HUES6 (cell line): ENCODE results near the gene FEM1C.
"Not testable (repeated sequence)": the region's sequence is repeated elsewhere in the genome, so short reads cannot be mapped to it uniquely, and the experiment has no call there.

Experiments used
- H3K27ac ChIP-seq: 2 replicates; pipeline ENCODE4 v1.7.0; 2013; ENCODE audit warnings: low read depth, mild to moderate bottlenecking, low read length, inconsistent platforms
- H3K27me3 ChIP-seq: 2 replicates; pipeline ENCODE4 v1.6.1; 2013; ENCODE audit warnings: low read length; ENCODE audit not compliant: control insufficient read depth, insufficient read depth
- H3K36me3 ChIP-seq: 2 replicates; pipeline ENCODE4 v1.6.1; 2013; ENCODE audit warnings: low read length; ENCODE audit not compliant: control insufficient read depth, insufficient read depth
- H3K4me1 ChIP-seq: 2 replicates; pipeline ENCODE4 v1.6.1; 2013; ENCODE audit warnings: low read length; ENCODE audit not compliant: control insufficient read depth, insufficient read depth
- H3K4me3 ChIP-seq: 2 replicates; pipeline ENCODE4 v1.5.1; 2013; ENCODE audit warnings: low read depth, low read length
- H3K9ac ChIP-seq: one replicate; pipeline ENCODE4 v1.6.1; 2013; ENCODE audit warnings: mild to moderate bottlenecking, low read length
- H3K9me3 ChIP-seq: 2 replicates; pipeline ENCODE4 v1.6.1; 2013; ENCODE audit warnings: low read depth, low read length; ENCODE audit not compliant: control insufficient read depth, insufficient read depth

The FEM1C gene

DNA sequence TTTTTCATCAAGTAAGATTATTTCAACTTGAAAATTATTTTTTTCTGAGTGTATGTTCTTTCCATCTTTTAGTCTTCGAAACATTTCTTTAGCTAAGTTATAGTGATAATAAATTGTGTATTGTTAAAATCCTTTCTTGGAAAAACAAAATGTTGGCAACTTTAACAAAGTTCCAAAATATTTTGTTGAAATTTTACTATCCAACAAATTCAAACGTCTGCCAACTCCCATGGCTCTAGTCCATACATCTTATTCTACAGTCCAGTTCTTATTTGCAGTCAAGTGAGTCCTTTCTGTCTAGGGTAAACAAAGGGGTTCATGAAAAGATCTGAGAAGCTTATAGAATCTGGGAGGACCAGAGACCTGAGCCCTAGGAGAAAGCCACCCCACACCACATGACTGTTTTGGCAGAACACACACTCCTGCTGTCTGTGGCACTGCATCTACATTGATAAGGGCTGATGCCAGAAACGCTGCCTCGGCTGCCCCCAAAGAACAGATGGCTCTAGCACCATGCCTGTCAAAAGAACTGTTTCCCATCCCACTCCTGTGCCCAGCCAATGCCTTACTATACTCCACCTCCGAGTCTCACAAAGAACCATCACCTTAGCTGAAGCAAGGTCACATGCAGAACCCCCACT lies 47.5 kb downstream of the FEM1C start:
- H3K27me3 ChIP-seq: no peaks in the 10 kb centered on the region
- peaks cover 18% of the 10 kb centered on the region for H3K4me1 ChIP-seq
- H3K9ac ChIP-seq: no peak overlapping the region
- no peaks in the 10 kb centered on the region for H3K9me3 ChIP-seq
- no peaks in the 10 kb centered on the region for H3K36me3 ChIP-seq
- H3K27ac ChIP-seq: no peak overlapping the region
- H3K4me3 ChIP-seq: no peak overlapping the region

DNA sequence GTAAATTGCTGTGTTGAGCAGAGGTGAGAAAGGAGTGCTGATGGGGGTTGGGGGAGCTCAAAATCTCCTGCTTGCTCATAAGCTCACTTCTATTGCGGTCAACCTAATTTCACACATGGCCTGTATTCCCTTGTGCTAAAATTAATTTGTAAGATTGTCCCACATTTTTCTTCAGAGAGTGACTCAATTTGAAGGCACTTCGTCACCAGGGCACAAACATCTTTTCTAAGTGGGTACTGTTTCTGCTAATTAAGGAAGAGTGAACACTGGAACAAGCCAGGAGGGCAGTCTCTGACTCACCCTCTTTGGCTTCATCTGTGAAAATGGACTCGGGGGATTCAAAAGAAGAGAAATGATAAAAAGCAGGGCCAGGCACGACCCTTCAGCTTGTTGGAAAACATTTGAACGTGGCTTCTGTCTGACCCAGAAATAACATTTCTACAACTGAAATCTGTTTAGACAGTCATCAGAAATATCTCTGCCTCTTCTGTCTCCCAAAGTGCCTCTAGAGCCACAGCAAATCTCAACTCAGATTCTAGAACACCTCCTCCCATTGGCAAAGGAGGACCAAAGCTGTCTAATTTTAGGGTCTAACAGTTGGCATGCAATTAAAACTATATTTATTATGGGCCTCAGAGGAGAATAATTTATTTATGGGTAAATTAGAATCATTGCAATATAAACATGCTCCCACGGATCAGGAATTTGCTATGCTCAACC lies 49.8 kb downstream of the FEM1C start:
- Histone ChIP-seq H3K27me3 (no peaks in the 10 kb centered on the region), H3K9me3 (no peaks in the 10 kb centered on the region), H3K27ac (no peak overlapping the region), H3K4me1 (peaks cover 9% of the 10 kb centered on the region), H3K4me3 (no peak overlapping the region), H3K9ac (no peak overlapping the region), H3K36me3 (no peaks in the 10 kb centered on the region)

DNA sequence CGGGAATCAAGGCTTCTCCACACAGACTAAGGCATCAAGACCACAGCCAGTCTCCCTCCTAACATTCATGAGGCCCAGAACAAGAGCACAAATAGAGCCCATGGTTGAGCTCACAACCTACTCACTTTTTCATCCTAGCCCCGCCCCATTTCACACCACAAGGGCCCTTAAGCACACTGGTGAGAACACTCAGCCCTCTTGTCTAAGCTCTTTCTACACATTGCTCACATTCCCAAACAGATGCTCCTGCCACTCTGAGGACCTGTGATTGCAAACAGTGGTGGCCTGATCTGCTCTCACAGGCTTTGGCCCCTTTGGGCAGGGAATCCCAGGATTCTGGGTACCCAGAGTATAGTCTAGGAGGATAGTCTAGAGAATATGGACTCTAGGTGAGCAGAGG lies 54.0 kb downstream of the FEM1C start:
- Histone ChIP-seq H3K27ac (no peak overlapping the region), H3K9ac (no peak overlapping the region), H3K36me3 (no peaks in the 10 kb centered on the region), H3K4me3 (no peak overlapping the region), H3K27me3 (no peaks in the 10 kb centered on the region), H3K4me1 (peaks cover 8% of the 10 kb centered on the region), H3K9me3 (no peaks in the 10 kb centered on the region)

DNA sequence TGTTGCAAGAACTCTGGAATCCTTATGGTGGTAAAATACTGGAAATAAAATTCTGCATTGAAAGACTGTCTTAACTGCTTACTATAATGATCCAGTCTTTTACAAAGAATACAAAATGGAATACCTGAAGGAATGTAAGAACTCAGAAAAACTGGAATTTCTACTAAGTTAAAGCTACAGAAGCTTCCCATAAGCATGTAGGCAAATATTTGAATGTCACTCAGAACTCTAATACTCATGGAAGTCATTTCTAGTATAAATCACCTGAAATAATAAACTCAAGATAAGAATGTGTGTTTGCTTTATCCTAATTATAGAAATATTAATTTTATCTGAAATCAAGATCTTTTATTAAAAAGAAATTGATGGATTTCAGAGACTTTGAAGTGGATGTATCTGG lies 54.8 kb downstream of the FEM1C start:
- no peak overlapping the region for H3K4me3 ChIP-seq
- H3K27me3 ChIP-seq: no peaks in the 10 kb centered on the region
- H3K36me3 ChIP-seq: no peaks in the 10 kb centered on the region
- H3K4me1 ChIP-seq: peaks cover 8% of the 10 kb centered on the region
- H3K9me3 ChIP-seq: no peaks in the 10 kb centered on the region
- no peak overlapping the region for H3K9ac ChIP-seq
- H3K27ac ChIP-seq: no peak overlapping the region

DNA sequence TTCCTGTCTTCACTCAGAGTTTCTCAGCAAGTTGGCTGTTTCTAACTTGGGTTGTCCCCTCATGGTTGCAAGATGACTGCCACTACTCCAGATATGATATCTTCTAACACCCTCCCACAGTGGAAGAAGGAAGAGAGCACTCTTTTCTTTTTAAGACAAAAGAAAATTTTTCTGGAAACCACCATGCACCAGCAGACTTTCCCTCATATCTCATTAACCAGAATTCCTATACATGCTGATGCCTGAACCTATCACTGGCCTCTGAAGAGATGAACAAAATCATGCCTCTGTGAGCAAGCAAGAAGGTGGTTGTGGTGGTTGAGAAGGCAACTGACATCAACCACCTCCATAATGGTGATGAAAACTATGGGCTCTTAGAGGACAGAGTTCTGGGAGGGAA lies 56.8 kb downstream of the FEM1C start:
- no peaks in the 10 kb centered on the region for H3K9me3 ChIP-seq
- no peak overlapping the region for H3K4me3 ChIP-seq
- H3K9ac ChIP-seq: no peak overlapping the region
- H3K4me1 ChIP-seq: no peaks in the 10 kb centered on the region
- no peaks in the 10 kb centered on the region for H3K36me3 ChIP-seq
- H3K27ac ChIP-seq: no peak overlapping the region
- H3K27me3 ChIP-seq: no peaks in the 10 kb centered on the region

DNA sequence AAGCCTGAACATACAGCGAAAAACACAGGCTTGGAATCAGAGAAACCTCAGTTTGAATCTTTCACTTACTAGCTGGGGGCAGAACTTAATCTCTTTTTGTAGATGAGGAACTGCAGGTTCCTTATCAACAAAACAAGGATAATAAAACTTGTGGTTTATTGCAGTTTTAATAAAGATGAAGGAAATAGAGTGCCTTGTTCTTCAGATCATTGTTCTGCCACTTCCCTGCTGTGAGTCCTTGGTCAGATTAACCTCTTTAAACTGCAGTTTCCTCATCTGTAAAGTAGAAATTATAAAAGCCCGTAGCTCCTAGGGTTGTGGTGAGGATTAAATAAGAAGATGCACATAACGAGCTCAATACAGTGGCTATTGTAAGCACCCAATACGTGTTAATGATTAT lies 57.4 kb downstream of the FEM1C start:
- no peak overlapping the region for H3K9ac ChIP-seq
- no peak overlapping the region for H3K27ac ChIP-seq
- H3K27me3 ChIP-seq: no peaks in the 10 kb centered on the region
- H3K36me3 ChIP-seq: no peaks in the 10 kb centered on the region
- no peaks in the 10 kb centered on the region for H3K9me3 ChIP-seq
- H3K4me1 ChIP-seq: no peaks in the 10 kb centered on the region
- no peak overlapping the region for H3K4me3 ChIP-seq

DNA sequence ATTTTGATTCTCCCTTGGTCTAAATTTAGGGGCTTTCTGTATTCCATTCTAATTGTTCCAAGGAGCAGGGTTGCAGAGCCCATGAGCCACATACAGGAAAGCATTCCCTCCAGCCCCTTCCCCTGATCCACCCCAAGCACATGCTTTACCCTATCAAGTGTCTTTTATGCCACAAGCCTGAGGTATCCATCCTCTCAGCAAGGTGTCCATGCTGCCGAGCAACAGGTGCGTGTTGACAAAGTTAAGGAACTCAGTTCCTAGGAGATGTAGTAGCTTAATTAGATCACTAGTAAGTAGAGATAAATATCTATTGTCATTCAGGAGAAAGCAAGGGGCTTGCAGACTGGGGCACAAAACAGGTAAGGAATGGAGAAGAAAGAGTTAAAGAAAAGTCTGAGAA lies 57.8 kb downstream of the FEM1C start:
- H3K4me3 ChIP-seq: no peak overlapping the region
- H3K27me3 ChIP-seq: no peaks in the 10 kb centered on the region
- no peak overlapping the region for H3K9ac ChIP-seq
- H3K9me3 ChIP-seq: no peaks in the 10 kb centered on the region
- no peaks in the 10 kb centered on the region for H3K4me1 ChIP-seq
- no peak overlapping the region for H3K27ac ChIP-seq
- H3K36me3 ChIP-seq: no peaks in the 10 kb centered on the region

DNA sequence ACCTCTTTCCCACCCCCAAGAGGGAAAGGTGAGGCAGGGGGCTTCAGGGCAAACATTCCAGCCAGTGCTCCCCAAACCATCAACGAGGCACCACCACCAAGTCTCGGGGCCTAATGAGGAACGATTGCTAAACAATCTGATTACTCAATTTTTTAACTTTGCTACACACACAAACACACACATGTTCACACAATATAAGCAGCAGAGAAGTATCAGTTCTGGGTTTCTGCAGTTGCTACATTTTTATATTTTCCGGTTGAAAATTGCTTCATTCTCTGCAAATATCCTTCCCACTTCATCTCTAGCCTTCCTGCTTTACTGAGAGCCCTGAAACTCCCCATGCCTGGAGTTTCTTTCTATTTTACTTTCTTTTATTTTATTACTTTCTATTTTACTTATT lies 60.2 kb downstream of the FEM1C start:
- Histone ChIP-seq H3K4me1 (no peaks in the 10 kb centered on the region), H3K27me3 (no peaks in the 10 kb centered on the region), H3K36me3 (no peaks in the 10 kb centered on the region), H3K9ac (no peak overlapping the region), H3K9me3 (no peaks in the 10 kb centered on the region), H3K27ac (no peak overlapping the region), H3K4me3 (no peak overlapping the region)

DNA sequence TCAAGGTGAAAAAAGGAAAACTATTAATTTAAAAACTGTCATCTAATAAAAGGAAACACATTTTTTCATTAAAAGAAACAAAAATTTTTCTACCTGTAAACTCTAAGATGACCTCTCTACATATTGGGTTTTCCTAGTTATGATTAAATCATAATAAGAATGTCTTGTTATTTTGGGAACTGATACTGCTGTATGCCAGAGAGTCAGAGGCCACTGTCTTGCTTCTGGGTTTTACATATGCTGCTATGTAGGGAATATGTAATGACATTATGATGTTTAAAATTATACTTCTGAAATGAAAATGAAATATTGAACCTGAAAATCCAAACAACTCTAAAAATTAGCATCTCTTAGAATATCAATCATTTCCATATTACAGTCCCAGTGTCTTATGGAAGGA lies 63.7 kb downstream of the FEM1C start:
- Histone ChIP-seq H3K27ac (no peak overlapping the region), H3K9ac (no peak overlapping the region)

DNA sequence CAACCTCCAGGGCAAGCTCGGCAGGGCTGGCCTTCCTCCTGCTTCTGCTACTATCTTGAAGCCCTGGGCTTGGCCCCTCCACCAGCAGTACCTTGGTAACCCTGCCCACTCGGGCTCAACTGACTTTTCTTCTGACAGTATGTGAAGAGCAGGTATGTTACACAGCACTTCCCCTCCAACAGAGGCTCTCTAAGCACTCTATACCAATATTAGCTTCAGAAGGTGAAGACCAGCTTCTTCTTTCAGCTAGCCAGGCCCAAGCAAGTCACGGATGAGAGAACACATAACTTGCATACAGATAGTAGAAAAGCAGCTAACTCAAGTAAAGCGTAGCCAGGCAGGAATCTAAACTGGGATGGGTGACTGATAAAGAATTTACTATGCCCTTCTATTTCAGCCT lies 64.3 kb downstream of the FEM1C start:
- H3K4me1 ChIP-seq: no peaks in the 10 kb centered on the region
- H3K27me3 ChIP-seq: no peaks in the 10 kb centered on the region
- H3K36me3 ChIP-seq: no peaks in the 10 kb centered on the region
- H3K9me3 ChIP-seq: no peaks in the 10 kb centered on the region
- no peak overlapping the region for H3K9ac ChIP-seq
- H3K4me3 ChIP-seq: no peak overlapping the region
- no peak overlapping the region for H3K27ac ChIP-seq

More for the DNA sequence above, 63.7 kb downstream of the FEM1C start:
- Histone ChIP-seq H3K4me3 (no peak overlapping the region), H3K9me3 (no peaks in the 10 kb centered on the region), H3K4me1 (no peaks in the 10 kb centered on the region), H3K36me3 (no peaks in the 10 kb centered on the region), H3K27me3 (no peaks in the 10 kb centered on the region)

DNA sequence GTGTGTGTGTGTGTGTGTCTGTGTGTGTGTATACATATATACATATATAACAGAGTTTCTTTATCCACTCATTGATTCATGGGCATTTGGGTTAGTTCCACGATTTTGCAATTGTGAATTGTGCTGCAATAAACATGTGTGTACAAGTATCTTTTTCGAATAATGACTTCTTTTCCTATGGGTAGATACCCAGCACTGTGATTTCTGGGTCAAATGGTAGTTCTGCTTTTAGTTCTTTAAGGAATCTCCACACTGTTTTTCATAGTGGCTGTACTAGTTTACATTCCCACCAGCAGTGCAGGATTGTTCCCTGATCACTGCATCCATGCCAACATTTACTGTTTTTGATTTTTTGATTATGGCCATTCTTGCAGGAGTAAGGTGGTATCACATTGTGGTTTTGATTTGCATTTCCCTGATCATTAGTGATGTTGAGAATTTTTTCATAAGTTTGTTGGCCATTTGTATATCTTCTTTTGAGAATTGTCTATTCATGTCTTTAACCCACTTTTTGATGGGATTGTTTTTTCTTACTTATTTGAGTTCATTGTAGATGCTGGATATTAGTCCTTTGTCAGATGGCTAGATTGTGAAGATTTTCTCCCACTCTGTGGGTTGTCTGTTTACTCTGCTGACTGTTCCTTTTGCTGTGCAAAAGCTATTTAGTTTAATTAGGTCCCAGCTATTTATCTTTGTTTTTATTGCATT lies 65.3 kb downstream of the FEM1C start:
- not testable (repeated sequence) for H3K4me3 ChIP-seq, H3K27me3 ChIP-seq, H3K9ac ChIP-seq, H3K9me3 ChIP-seq, H3K4me1 ChIP-seq, H3K27ac ChIP-seq, H3K36me3 ChIP-seq
